Gastroesophageal sphincter (tissue), 3 donors: ENCODE measurements around the gene RAP1A.

Source experiments
- EP300 ChIP-seq: sonication (generic); formaldehyde crosslinking; IDR thresholded peaks from one replicate; pipeline ENCODE4 v1.6.1; 2017; ENCODE audit warnings: antibody characterized with exemption, mild to moderate bottlenecking
- POLR2A ChIP-seq, 2 donors: fragments of 450-650 bp; IDR thresholded peaks; one replicate each; pipeline ENCODE4 v1.6.1; 2017; ENCODE audit warnings: antibody characterized with exemption in 2 of 2, mild to moderate bottlenecking in 2 of 2, moderate library complexity in 1 of 2
- TF ChIP-seq, protein P1 (sequence below), 4 experiments: fragments of 200-600 bp in 2 of 4; fragments of 450-650 bp in 2 of 4; sonication (generic) in 1 of 4; IDR thresholded peaks; one replicate each; pipeline ENCODE4 v1.5.1; 2017 to 2019; ENCODE audit warnings: antibody characterized with exemption in 4 of 4, mild to moderate bottlenecking in 2 of 4, moderate library complexity in 2 of 4

DNA sequence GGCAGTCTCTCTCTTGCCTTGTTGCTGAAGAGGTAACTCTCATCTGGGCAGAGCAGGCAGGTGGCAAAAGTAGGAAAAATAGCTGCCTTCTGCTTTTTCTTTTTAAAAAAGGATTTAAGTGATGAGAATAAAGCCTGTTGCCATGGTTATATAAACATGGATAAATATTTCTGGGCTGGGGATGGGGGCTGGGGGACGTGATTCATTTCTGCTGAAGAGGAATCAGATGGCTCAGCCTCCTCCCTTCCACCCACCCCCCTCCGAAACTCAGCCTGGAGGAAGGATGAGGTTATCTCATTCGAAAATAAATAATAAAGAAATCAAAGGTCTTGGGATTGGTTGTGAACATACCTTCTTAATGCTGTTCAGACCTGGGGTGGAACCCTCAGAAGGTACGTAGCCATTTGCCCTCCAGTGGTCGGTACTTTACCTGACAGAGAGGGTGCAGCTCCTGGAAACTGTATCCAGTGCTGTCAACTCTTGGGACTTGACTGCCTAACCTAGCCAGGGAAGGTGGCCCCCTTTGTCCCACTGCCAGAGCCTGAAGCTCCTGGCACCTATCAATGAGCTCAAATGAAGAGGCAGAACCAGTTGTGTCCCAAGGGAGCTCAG, 123.5 kb downstream of the RAP1A start:
- no peak for TF ChIP-seq POLR2A (IDR thresholded peaks at IDR 0.05)
- TF ChIP-seq, protein P1, sequence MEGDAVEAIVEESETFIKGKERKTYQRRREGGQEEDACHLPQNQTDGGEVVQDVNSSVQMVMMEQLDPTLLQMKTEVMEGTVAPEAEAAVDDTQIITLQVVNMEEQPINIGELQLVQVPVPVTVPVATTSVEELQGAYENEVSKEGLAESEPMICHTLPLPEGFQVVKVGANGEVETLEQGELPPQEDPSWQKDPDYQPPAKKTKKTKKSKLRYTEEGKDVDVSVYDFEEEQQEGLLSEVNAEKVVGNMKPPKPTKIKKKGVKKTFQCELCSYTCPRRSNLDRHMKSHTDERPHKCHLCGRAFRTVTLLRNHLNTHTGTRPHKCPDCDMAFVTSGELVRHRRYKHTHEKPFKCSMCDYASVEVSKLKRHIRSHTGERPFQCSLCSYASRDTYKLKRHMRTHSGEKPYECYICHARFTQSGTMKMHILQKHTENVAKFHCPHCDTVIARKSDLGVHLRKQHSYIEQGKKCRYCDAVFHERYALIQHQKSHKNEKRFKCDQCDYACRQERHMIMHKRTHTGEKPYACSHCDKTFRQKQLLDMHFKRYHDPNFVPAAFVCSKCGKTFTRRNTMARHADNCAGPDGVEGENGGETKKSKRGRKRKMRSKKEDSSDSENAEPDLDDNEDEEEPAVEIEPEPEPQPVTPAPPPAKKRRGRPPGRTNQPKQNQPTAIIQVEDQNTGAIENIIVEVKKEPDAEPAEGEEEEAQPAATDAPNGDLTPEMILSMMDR (IDR thresholded peaks at IDR 0.05): no peak
- no peak for TF ChIP-seq EP300
